ENCODE measurements around the gene ITK. TPM values are rescaled to one million over a fixed set of nuclear protein-coding genes. Genes with fewer than 3 reads are reported as not detected.
A peak's percentile ranks its signal among the peaks of the same experiment; 100 is the strongest.

The ITK gene
- total RNA-seq, 6 experiments from 2014 or later = not detected

GRCh38 chr5:157303023-157303422 is 122.4 kb downstream of the ITK start:
- Mint-ChIP-seq H3K27me3 (ENCODE audit: insufficient read depth) (peaks cover 4% of the 10 kb centered on the region), H3K4me3 (no peak overlapping the region), H3K4me1 (ENCODE audit: low read depth) (no peaks in the 10 kb centered on the region; the same call in 1 of the 2 replicates), H3K36me3 (ENCODE audit: low read depth) (no peaks in the 10 kb centered on the region; the same call in 1 of the 2 replicates), H3K9me3 (no peaks in the 10 kb centered on the region), H3K27ac (no peak overlapping the region)
- DNase-seq = no peak
- no peak for TF ChIP-seq CTCF (IDR thresholded peaks at IDR 0.05)

GRCh38 chr5:157303667-157304327 is 123.2 kb downstream of the ITK start:
- no peaks in the 10 kb centered on the region for H3K9me3 Mint-ChIP-seq

More at GRCh38 chr5:157303667-157304327, 123.2 kb downstream of the ITK start:
- Mint-ChIP-seq H3K27me3 (ENCODE audit: insufficient read depth) (peaks cover 4% of the 10 kb centered on the region), H3K4me1 (ENCODE audit: low read depth) (peaks cover 1% of the 10 kb centered on the region), H3K36me3 (ENCODE audit: low read depth) (no peaks in the 10 kb centered on the region; the same call in 1 of the 2 replicates), H3K4me3 (no peak overlapping the region), H3K27ac (no peak overlapping the region)
- peak; percentile 60 for TF ChIP-seq CTCF (IDR thresholded peaks at IDR 0.05)
- no peak for DNase-seq

Other genes with a start within 250 kb of the ITK start
- not detected for gene TIMD4, start 217.6 kb upstream of the ITK start, total RNA-seq (2021; fragmentation: NEBNext Ultra II Directional; extraction: Animal tissue kit (Norgen Biotek cat#: 25700))
- not detected for gene HAVCR1, start 121.7 kb upstream of the ITK start, total RNA-seq (2021; fragmentation: NEBNext Ultra II Directional; extraction: Animal tissue kit (Norgen Biotek cat#: 25700))
- gene HAVCR2, start 71.8 kb upstream of the ITK start, total RNA-seq (2021; fragmentation: NEBNext Ultra II Directional; extraction: Animal tissue kit (Norgen Biotek cat#: 25700)) = under 1 TPM in 1 of 6 experiments, not detected in 5; 0.07 TPM
- gene MED7, start 38.0 kb upstream of the ITK start, total RNA-seq (2021; fragmentation: NEBNext Ultra II Directional; extraction: Animal tissue kit (Norgen Biotek cat#: 25700)) = 10 to 100 TPM in 5 of 6 experiments, 1 to 10 TPM in 1; 9.3 to 11.0 (median 10.7) TPM
- gene GARIN3, start 14.6 kb upstream of the ITK start, total RNA-seq (2021; fragmentation: NEBNext Ultra II Directional; extraction: Animal tissue kit (Norgen Biotek cat#: 25700)) = not detected
- gene CYFIP2, start 85.3 kb downstream of the ITK start, total RNA-seq (2021; fragmentation: NEBNext Ultra II Directional; extraction: Animal tissue kit (Norgen Biotek cat#: 25700)) = 10 to 100 TPM in 3 of 6 experiments, 1 to 10 TPM in 3; 7.1 to 20.0 (median 9.7) TPM

Data from HFFc6 (cell line).